Measurements from ENCODE around the gene GJA5.

Gene GJA5

DNA sequence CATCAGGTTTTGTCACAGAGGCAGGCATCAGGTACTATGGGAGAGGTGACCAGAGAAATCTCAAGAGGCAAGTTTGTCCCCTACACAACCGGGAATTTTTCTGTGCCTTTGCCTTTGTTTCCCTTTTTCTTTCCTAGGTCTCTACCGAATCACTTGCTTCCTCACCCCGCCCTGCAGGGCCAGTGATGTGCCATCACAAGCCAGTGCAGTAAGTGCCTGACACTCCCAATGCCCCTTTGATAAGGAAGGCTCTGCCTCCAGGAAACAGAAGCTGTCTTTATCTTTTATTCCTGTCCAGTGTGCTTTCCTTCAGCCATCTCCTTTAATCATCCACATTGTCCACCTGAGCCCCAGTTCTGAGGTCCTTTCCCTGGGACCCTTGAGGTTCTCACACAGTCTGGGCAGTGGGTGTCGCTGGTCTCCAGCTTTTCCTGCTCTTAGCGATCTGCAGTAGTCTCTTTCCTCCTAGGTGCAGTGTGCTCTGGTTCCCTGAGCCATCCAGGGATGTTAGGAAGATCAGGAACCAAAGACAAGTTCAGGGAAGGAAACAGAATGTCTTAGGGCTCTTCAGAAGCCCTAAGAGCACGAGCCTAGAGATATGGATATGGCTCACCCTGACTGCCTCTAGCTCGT is 36.6 kb downstream of the GJA5 start:
- peak; percentile 82 to 96 for DNase-seq

GRCh38 chr1:147722124-147722523 is 38.3 kb downstream of the GJA5 start:
- DNase-seq = no peak

DNA sequence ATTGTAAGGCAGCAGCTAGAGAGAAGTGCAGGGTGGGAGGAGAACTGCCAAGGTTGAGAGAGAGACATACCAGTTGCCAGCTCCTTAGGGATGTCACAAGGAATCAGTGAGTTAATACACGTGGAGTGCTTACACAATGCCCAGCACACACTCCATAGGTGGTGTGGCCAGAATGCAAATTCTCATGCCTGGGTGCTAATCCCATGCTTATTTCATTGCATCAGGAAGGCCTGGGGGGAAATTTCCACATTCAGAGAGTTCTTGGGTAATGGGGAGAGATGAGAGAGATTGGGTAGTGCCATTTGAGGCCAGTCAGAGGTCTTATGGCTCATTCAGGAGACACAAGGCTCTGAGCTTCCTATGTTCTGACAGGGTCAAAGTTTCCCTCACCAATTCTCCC is 38.7 kb downstream of the GJA5 start:
- DNase-seq = peak; percentile 16 to 65

DNA sequence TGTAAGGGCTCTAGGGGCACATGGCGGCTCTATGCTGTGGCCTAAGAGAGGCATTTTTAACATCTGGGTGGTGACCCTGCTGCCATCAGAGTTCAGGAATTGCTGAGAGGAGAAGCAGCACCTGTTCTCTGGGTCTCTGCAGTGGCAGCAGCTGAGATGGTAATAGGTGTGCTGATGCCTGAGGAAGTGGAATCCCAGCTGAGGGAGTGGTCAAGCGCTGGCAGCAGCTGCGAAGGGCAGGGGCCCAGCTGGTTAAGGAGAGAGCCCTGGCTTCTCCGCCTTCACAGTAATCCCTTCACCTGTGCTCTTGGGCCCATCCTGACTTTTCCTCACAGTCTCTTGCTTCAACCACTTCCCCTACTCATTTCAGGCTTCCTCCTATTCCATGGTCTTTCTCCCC is 39.8 kb downstream of the GJA5 start:
- DNase-seq = peak in 1 of 2 experiments; percentile 29

DNA sequence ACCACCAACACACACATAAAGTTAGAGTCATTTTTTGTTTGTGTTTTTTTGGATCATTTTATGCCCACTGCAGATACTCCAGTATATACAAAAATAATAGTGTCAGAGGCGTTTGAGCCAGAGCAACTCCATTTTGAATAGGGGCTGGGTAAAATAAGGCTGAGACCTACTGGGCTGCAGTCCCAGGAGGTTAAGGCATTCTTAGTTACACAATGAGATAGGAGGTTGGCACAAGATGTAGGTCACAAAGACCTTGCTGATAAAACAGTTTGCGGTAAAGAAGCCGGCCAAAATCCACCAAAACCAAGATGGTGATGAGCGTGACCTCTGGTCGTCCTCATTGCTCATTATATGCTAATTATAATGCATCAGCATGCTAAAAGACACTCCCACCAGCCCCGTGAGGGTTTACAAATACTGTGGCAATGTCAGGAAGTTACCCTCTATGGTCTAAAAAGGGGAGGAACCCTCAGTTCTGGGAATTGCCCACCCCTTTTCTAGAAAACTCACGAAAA is 40.6 kb downstream of the GJA5 start:
- no peak for DNase-seq

DNA sequence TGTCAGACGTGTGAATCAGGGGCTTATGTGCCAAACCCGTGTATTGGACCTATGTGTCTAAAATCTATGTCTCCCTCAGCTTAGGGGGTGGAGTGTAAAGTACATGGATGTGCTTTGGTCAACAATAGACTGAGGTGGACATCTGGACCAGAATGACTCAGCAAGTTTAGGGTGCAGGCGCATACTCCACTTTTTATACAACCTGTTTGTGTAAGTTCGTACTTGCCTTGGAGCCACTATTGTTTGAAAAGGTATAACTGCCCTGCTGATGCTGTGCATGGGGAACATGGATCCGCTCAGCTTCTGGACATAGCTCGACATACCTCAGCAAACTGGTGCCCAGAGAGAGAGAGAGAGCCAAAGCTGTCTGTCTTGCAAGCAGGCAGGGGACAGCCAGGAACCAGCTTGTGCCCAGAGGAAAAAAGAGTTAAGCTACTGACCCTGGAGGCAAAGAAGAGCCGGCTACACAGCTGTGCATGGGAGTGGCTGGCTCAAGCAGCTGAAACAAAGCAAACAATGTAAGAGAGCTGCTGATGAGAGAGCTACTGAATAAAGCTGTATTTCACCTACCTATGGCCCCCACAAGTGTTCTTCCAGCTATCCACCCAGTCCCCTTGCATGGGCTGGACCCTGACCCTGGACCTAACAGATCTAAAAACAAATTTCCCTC is 41.2 kb downstream of the GJA5 start:
- DNase-seq = peak in 1 of 2 experiments; percentile 41

GRCh38 chr1:147717706-147718097 is 42.7 kb downstream of the GJA5 start:
- DNase-seq = no peak

DNA sequence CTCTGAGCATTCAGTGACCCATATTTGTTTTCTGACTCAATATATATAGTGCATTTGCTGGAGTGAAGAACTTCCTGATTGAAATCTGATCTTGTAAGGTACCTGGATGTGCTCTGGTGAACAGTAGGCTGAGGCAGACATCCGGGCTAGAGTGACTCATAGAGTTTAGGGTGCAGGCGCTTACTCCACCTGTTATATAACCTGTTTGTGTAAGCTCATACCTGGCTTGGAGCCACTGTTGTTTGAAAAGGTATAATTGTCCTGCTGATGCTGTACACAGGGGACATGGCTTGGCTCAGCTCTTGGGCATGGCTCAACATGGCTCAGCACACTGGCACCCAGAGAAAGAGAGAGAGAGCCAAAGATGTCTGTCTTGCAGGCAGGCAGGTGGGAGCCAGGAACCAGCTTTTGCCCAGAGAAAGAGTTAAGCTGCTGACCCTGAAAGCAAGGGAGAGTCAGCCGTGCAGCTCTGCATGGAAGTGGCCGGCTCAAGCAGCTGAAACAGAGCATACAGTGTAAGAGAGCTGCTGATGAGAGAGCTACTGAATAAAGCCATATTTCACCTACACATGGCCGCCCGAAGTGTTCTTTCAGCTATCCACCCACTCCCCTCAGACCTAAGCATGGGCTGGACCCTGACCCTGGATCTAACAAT is 43.2 kb downstream of the GJA5 start:
- DNase-seq = peak; percentile 54 to 59

GRCh38 chr1:147712605-147713004 is 47.8 kb downstream of the GJA5 start:
- no peak for DNase-seq
